Naive B cell (primary cell): ENCODE data around the gene MUC5AC. TPM values are rescaled to one million over a fixed set of nuclear protein-coding genes. Genes with fewer than 3 reads are reported as not detected.

Experiments used
- ATAC-seq, 2 donors: fragments of 150-1000 bp; cut with Tn5 transposase; 2 replicates each; pipeline ENCODE4 v1.10.0; 2021; ENCODE audit warnings: low read depth in 2 of 2, mild to moderate bottlenecking in 2 of 2, moderate library complexity in 2 of 2
- DNase-seq: peaks from one replicate; pipeline ENCODE4 v3.0.0; 2022
- H3K27ac Mint-ChIP-seq, 6 donors: one replicate each; pipeline ENCODE4 v1.8.0; 2020 to 2022; ENCODE audit warnings: mild to moderate bottlenecking in 6 of 6, mixed read lengths in 6 of 6, moderate library complexity in 5 of 6, inconsistent platforms in 2 of 6
- H3K27me3 Mint-ChIP-seq, 3 donors: one replicate each; pipeline ENCODE4 v1.8.0; 2021 to 2022; ENCODE audit warnings: mixed read lengths in 3 of 3, mild to moderate bottlenecking in 1 of 3
- H3K36me3 Mint-ChIP-seq, 2 donors: one replicate each; pipeline ENCODE4 v1.8.0; 2020 to 2022; ENCODE audit warnings: mixed read lengths in 2 of 2, inconsistent platforms in 1 of 2, mild to moderate bottlenecking in 1 of 2
- H3K4me1 Mint-ChIP-seq, 3 donors: one replicate each; pipeline ENCODE4 v1.8.0; 2020 to 2022; ENCODE audit warnings: mixed read lengths in 3 of 3, inconsistent platforms in 1 of 3, mild to moderate bottlenecking in 1 of 3, moderate library complexity in 1 of 3
- H3K4me3 Mint-ChIP-seq, 8 donors: one replicate each; pipeline ENCODE4 v1.8.0; 2020 to 2022; ENCODE audit warnings: mild to moderate bottlenecking in 8 of 8, mixed read lengths in 8 of 8, moderate library complexity in 8 of 8, inconsistent platforms in 2 of 8
- H3K9me3 Mint-ChIP-seq, 7 donors: one replicate each; pipeline ENCODE4 v1.8.0; 2020 to 2022; ENCODE audit warnings: mixed read lengths in 7 of 7, mild to moderate bottlenecking in 5 of 7, inconsistent platforms in 2 of 7, moderate library complexity in 1 of 7
- polyA plus RNA-seq, 6 donors: library from polyadenylated mRNA; unstranded; fragments of 300-500 nt; fragmentation: Illumina TruSeq; gene quantifications; one replicate each; pipeline ENCODE4 v1.2.3, GENCODE V29; 2021; ENCODE audit warnings: low read depth in 6 of 6

MUC5AC gene
- polyA plus RNA-seq, 6 donors from 2014 or later: not detected

DNA sequence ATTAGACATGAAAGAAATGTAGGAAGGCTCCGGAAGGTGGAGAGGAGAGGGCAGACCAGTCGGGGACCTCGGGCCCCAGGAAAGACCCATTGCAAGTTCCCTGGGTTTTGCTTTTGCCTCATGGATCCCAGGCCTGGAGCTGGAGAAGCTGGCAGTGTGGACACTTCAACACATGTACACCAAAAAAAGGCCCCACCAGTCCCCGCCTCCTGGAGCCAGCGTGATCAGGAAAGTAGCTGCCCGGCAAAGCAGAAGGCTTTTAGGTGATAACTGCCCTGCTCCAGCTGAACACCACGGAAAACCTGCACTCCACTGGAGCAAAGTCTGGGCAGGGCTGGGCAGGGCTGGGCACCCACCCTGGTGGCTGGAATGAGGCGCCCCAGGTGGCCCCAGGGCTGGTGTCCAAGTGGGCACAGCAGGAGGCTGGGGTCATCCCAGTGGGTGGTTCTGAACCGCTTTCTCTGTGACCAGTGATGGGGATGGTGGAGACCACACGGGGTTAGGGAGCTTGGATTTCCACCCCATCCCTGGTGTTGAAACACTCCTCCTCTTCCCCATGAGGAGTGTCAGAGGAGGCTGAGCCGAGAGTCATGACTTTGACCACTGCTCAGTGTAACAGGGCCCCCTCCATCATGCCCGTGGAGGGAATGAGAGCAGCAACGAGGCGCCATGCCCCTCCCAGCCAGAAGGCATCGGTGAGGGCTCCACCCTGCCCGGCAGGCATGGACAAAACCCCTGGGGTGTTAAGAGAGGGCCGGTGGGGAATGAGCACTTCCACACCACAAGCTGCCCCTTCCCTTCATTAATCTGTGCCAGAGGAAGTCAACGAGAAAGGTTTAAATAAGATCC is 16.9 kb upstream of the MUC5AC start:
- DNase-seq (no peak), ATAC-seq (no peak)
- peaks cover 8 to 11% (median 10%) of the 10 kb centered on the region in 3 donors for H3K27me3 Mint-ChIP-seq

DNA sequence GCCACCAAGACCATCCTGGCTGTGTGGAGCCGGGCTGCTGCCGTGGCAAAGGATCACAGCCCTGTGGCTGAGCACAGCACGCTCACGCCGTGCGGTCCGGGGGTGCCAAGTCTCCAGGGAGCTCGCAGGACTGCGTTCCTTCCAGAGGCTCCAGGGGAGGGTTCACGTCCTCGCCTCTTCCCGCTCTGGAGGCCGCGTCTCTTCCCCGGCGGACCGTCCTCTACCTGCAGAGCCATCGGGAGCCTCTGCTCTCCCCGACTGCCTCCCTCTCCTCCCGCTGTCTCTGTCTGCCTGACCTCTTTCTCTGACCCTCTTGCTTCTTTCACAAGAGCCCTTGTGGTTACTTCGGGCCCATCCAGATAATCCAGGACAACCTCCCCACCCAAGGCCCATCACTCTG is 11.4 kb upstream of the MUC5AC start:
- ATAC-seq (no peak), DNase-seq (no peak)
- Mint-ChIP-seq H3K36me3 (peaks cover 11 to 19% of the 10 kb centered on the region in 2 donors), H3K4me1 (peaks cover 0 to 4% (median 4%) of the 10 kb centered on the region in 3 donors), H3K9me3 (peaks cover 18 to 38% (median 30%) of the 10 kb centered on the region in 7 donors), H3K4me3 (no peak overlapping the region), H3K27me3 (peaks cover 9 to 16% (median 12%) of the 10 kb centered on the region in 3 donors), H3K27ac (no peak overlapping the region)

More for the DNA sequence above, 16.9 kb upstream of the MUC5AC start:
- peaks cover 11 to 25% of the 10 kb centered on the region in 2 donors for H3K36me3 Mint-ChIP-seq
- H3K4me3 Mint-ChIP-seq: no peak overlapping the region
- no peaks in the 10 kb centered on the region for H3K4me1 Mint-ChIP-seq
- peak overlapping the region in 1 of 6 donors; percentile 55 for H3K27ac Mint-ChIP-seq
- H3K9me3 Mint-ChIP-seq: peaks cover 13 to 39% (median 34%) of the 10 kb centered on the region in 7 donors

GRCh38 chr11:1147792-1148191 is 10.0 kb upstream of the MUC5AC start:
- peaks cover 10 to 24% (median 15%) of the 10 kb centered on the region in 7 donors for H3K9me3 Mint-ChIP-seq
- no peak overlapping the region for H3K27ac Mint-ChIP-seq
- peaks cover 0 to 4% (median 4%) of the 10 kb centered on the region in 3 donors for H3K4me1 Mint-ChIP-seq
- DNase-seq: no peak
- no peak overlapping the region for H3K4me3 Mint-ChIP-seq
- peaks cover 9 to 16% (median 13%) of the 10 kb centered on the region in 3 donors for H3K27me3 Mint-ChIP-seq
- peaks cover 6 to 7% of the 10 kb centered on the region in 2 donors for H3K36me3 Mint-ChIP-seq
- no peak for ATAC-seq

- Mint-ChIP-seq H3K27ac (no peak overlapping the region), H3K4me1 (peaks cover 0 to 4% (median 4%) of the 10 kb centered on the region in 3 donors), H3K4me3 (no peak overlapping the region), H3K36me3 (no peaks in the 10 kb centered on the region), H3K27me3 (peaks cover 9 to 16% (median 13%) of the 10 kb centered on the region in 3 donors), H3K9me3 (peaks cover 4 to 14% (median 8%) of the 10 kb centered on the region in 7 donors)
- ATAC-seq (no peak), DNase-seq (no peak)
Measured at GRCh38 chr11:1148752-1149180, 9.0 kb upstream of the MUC5AC start.

- Mint-ChIP-seq H3K27ac (no peak overlapping the region), H3K9me3 (peaks cover 0 to 7% (median 5%) of the 10 kb centered on the region in 7 donors), H3K36me3 (no peaks in the 10 kb centered on the region), H3K27me3 (peaks cover 9 to 16% (median 13%) of the 10 kb centered on the region in 3 donors), H3K4me3 (no peak overlapping the region), H3K4me1 (peaks cover 0 to 4% (median 4%) of the 10 kb centered on the region in 3 donors)
- ATAC-seq: no peak
- DNase-seq: no peak
Measured at GRCh38 chr11:1149545-1149944, 8.2 kb upstream of the MUC5AC start.

GRCh38 chr11:1150116-1150515 is 7.6 kb upstream of the MUC5AC start:
- H3K4me3 Mint-ChIP-seq: no peak overlapping the region
- ATAC-seq (no peak), DNase-seq (no peak)
- H3K27me3 Mint-ChIP-seq: peaks cover 9 to 16% (median 13%) of the 10 kb centered on the region in 3 donors
- peaks cover 0 to 4% (median 4%) of the 10 kb centered on the region in 3 donors for H3K4me1 Mint-ChIP-seq
- no peaks in the 10 kb centered on the region for H3K36me3 Mint-ChIP-seq
- H3K9me3 Mint-ChIP-seq: peaks cover 0 to 7% (median 3%) of the 10 kb centered on the region in 7 donors
- H3K27ac Mint-ChIP-seq: no peak overlapping the region

DNA sequence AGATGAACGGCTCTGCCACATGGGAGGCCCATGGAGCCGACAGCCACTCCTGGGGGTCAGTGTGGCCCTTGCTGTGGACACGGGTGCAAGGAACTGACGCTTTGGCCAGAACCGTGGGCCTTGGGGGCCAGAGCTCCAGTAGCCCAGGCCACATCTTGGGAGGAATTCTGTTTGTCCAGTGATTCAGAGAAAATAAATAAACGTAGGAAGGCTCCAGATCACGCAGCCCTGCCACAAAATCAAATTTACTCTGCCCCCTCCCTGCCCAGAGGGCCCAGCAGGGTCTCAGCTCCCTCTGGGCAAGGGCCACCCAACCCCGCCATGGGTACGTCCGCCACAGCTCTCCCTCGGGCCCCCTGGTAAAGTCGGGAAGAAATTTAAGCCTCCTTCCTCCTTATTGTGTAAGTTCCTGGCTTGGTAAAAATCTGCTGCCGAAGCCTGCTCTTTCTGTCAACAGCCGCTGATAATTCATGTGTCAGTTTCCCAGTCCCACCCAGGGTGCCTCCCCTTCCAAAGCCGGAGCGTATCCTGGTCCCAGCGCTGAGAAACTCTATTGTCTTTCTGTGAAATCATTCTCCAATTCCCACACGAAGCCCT is 6.9 kb upstream of the MUC5AC start:
- Mint-ChIP-seq H3K27me3 (peaks cover 9 to 16% (median 13%) of the 10 kb centered on the region in 3 donors), H3K4me1 (peaks cover 0 to 4% (median 4%) of the 10 kb centered on the region in 3 donors), H3K9me3 (peaks cover 0 to 7% (median 3%) of the 10 kb centered on the region in 7 donors), H3K4me3 (peak overlapping the region in 1 of 8 donors; percentile 56), H3K27ac (peak overlapping the region in 1 of 6 donors; percentile 21), H3K36me3 (no peaks in the 10 kb centered on the region)
- ATAC-seq (no peak), DNase-seq (no peak)

DNA sequence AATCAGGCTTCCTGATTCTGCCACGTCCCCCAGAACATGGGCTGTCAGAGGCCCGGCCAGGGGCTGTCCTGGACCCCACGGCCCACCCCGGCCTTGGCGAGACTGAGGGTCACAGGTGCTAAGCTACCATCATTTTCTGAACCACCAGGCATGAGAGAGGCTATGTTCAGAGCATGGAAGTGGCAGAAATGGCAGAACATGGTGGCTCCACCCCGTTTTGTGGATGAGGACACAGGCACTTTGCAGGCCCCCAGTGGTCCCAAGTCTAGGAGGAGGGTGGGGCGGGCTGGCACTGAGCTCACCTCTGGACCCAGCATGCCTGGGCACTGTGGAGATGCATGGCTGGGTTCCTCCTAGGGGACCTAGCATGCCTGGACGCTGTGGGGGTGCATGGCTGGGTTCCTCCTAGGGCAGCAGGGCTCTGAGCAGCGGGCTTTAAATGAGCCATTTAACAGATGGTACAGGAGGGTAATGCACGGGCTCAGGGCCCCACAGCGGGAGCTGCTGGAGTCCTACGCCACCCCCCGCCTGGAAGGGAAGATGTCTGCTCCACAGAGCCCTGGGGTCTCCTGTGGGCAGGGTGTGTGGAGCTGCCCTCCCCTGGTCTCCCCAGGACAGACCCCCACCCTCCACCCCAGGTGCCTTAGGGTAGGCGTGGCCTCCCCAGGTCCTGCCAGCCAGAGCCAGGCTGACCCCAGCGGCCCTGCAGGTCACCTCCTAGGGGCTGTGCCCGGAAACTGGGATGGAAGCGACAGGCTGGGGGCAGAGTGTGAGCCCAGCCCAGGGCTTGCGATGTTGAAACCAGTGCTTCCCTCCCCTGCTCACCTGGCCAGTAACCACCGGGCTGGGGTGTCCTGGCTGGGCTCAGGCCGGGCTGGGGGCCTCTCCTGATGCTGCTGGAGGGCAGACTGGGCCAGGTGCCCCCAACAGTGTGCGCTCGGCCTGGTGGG is 6.1 kb upstream of the MUC5AC start:
- no peaks in the 10 kb centered on the region for H3K36me3 Mint-ChIP-seq
- DNase-seq (no peak), ATAC-seq (no peak)
- peaks cover 9 to 16% (median 13%) of the 10 kb centered on the region in 3 donors for H3K27me3 Mint-ChIP-seq
- H3K27ac Mint-ChIP-seq: peak overlapping the region in 1 of 6 donors; percentile 21
- H3K9me3 Mint-ChIP-seq: peaks cover 0 to 5% (median under 1%) of the 10 kb centered on the region in 7 donors
- peak overlapping the region in 1 of 8 donors; percentile 56 for H3K4me3 Mint-ChIP-seq
- peaks cover 0 to 4% (median 4%) of the 10 kb centered on the region in 3 donors for H3K4me1 Mint-ChIP-seq

DNA sequence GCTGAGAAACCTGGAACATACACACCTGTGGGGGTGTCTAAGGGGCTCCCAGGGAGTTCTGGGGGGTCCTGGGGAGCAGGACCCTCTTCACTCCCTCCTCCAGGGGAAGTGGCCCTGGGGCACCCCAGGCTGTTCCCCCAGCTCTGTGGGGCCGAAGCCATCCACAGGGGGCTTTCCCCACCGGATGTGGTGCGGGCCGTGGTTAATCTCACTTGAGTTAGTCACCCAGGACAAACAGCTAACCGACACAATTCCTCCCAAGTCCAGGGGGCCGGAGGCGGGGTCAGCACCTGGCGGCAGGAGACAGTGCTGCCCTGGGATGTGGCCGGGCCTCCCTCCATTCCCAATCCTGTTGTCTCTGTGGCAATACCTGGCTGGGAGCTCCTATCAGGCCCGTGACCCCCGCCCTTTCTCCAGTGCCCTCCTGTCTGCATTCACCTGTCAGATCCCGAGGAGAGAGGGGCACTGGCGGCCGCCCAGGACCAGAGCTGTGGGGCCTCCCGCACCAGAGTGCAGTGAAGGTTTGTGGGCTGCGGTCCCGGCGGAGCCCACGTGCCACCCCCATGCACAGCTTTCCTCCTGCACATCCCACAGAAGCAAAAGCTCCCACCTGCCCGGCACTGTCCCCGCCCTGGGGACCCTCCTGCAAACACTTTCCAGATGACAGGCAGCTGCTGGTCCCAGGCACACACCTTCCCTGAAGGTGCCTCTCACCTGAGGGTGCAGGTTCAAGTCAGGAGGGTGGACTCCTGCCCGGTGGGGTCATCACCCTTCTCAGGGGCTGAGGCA is 5.2 kb upstream of the MUC5AC start:
- H3K27me3 Mint-ChIP-seq: peaks cover 4 to 10% (median 9%) of the 10 kb centered on the region in 3 donors
- no peaks in the 10 kb centered on the region for H3K36me3 Mint-ChIP-seq
- DNase-seq (no peak), ATAC-seq (peak; percentile 23 to 47)
- H3K9me3 Mint-ChIP-seq: peaks cover 0 to 1% (median 0%) of the 10 kb centered on the region in 7 donors
- peaks cover 0 to 4% (median 4%) of the 10 kb centered on the region in 3 donors for H3K4me1 Mint-ChIP-seq
- peak overlapping the region in 1 of 6 donors; percentile 65 for H3K27ac Mint-ChIP-seq
- no peak overlapping the region for H3K4me3 Mint-ChIP-seq

GRCh38 chr11:1153105-1153950 is 4.4 kb upstream of the MUC5AC start:
- H3K36me3 Mint-ChIP-seq: no peaks in the 10 kb centered on the region
- H3K9me3 Mint-ChIP-seq: no peaks in the 10 kb centered on the region

DNA sequence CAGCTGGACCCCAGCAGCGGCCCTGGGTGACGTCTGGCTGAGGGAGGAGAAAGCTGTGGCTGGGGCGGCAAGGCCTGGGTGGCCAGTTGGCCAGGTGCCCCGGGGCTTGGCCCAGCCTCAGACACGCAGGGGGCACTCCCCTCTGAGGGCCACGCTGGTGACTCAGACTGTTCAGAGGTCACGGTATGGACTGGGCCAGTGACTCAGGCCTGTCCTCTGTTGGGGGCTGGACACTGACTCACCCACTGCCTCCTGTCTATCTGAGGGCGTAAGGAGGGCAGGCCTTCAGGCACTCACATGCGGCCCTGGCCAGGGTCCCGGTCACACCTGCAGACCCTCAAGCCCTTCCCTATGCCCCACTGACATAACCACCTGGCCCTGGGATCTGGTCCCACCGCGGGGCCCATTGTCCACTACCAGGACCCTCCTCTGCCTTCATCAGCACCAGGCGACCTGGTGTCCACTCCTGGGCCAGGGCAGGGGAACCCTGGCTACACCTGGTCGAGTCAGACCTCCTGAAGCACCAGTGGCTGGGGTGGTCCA is 3.7 kb upstream of the MUC5AC start:
- no peak overlapping the region for H3K4me3 Mint-ChIP-seq
- H3K27me3 Mint-ChIP-seq: peaks cover 0 to 6% (median 6%) of the 10 kb centered on the region in 3 donors
- no peak overlapping the region for H3K27ac Mint-ChIP-seq
- no peaks in the 10 kb centered on the region for H3K36me3 Mint-ChIP-seq
- DNase-seq (no peak), ATAC-seq (no peak)
- H3K4me1 Mint-ChIP-seq: peaks cover 0 to 4% (median 4%) of the 10 kb centered on the region in 3 donors
- H3K9me3 Mint-ChIP-seq: no peaks in the 10 kb centered on the region

More at GRCh38 chr11:1153105-1153950, 4.4 kb upstream of the MUC5AC start:
- DNase-seq (no peak), ATAC-seq (no peak)
- H3K27ac Mint-ChIP-seq: no peak overlapping the region
- peaks cover 0 to 6% (median 6%) of the 10 kb centered on the region in 3 donors for H3K27me3 Mint-ChIP-seq
- no peak overlapping the region for H3K4me3 Mint-ChIP-seq
- H3K4me1 Mint-ChIP-seq: peaks cover 0 to 4% (median 4%) of the 10 kb centered on the region in 3 donors
